Activated naive CD4-positive, alpha-beta T cell treated with anti-CD3 and anti-CD28 coated beads, Interleukin-2, amount 50 U/mL, for 72 hours (primary cell): Measurements from ENCODE around the gene PCDH11X. TPM values are rescaled to one million over a fixed set of nuclear protein-coding genes. Genes with fewer than 3 reads are reported as not detected.
"Not testable (repeated sequence)": the region's sequence is repeated elsewhere in the genome, so short reads cannot be mapped to it uniquely, and the experiment has no call there.

Experiments
- ATAC-seq, 2 donors: fragments of 150-1000 bp; cut with Tn5 transposase; 2 replicates each; pipeline ENCODE4 v1.10.0; 2021; ENCODE audit warnings: mild to moderate bottlenecking in 2 of 2, moderate library complexity in 2 of 2
- DNase-seq, 2 donors: peaks; one replicate each; pipeline ENCODE4 v3.0.0; 2021 to 2022; ENCODE audit warnings: low spot score in 2 of 2
- H3K27ac Mint-ChIP-seq, 2 donors: one replicate each; pipeline ENCODE4 v1.8.0; 2022; ENCODE audit warnings: mild to moderate bottlenecking in 2 of 2, mixed read lengths in 2 of 2
- H3K36me3 Mint-ChIP-seq, 2 donors: one replicate each; pipeline ENCODE4 v1.8.0; 2022; ENCODE audit warnings: mixed read lengths in 2 of 2
- H3K9me3 Mint-ChIP-seq, 2 donors: one replicate each; pipeline ENCODE4 v1.8.0; 2022; ENCODE audit warnings: mixed read lengths in 2 of 2
- total RNA-seq, 2 donors: library from RNA; stranded (reverse); gene quantifications; one replicate each; pipeline ENCODE4 v1.2.3, GENCODE V29; 2022

PCDH11X gene, protein sequence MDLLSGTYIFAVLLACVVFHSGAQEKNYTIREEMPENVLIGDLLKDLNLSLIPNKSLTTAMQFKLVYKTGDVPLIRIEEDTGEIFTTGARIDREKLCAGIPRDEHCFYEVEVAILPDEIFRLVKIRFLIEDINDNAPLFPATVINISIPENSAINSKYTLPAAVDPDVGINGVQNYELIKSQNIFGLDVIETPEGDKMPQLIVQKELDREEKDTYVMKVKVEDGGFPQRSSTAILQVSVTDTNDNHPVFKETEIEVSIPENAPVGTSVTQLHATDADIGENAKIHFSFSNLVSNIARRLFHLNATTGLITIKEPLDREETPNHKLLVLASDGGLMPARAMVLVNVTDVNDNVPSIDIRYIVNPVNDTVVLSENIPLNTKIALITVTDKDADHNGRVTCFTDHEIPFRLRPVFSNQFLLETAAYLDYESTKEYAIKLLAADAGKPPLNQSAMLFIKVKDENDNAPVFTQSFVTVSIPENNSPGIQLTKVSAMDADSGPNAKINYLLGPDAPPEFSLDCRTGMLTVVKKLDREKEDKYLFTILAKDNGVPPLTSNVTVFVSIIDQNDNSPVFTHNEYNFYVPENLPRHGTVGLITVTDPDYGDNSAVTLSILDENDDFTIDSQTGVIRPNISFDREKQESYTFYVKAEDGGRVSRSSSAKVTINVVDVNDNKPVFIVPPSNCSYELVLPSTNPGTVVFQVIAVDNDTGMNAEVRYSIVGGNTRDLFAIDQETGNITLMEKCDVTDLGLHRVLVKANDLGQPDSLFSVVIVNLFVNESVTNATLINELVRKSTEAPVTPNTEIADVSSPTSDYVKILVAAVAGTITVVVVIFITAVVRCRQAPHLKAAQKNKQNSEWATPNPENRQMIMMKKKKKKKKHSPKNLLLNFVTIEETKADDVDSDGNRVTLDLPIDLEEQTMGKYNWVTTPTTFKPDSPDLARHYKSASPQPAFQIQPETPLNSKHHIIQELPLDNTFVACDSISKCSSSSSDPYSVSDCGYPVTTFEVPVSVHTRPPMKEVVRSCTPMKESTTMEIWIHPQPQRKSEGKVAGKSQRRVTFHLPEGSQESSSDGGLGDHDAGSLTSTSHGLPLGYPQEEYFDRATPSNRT (N-terminal part only)
- total RNA-seq = not detected

DNA sequence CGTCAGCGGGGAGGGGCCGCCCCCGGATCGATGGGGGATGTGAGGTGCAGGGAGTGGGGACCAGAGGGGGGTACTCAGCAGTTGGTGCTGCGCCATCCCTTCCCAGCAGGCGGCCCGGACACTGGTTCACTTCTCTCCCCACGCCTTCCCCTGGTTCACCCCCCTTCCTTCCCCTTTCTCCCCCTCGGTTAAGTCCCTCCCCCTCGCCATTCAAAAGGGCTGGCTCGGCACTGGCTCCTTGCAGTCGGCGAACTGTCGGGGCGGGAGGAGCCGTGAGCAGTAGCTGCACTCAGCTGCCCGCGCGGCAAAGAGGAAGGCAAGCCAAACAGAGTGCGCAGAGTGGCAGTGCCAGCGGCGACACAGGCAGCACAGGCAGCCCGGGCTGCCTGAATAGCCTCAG is at the start of gene PCDH11X:
TSS of gene PCDH11X (plus strand) at position 241 of the 400 bp plus-strand sequence. CDS start 56,130 bp downstream, outside the sequence.
- peak in 1 of 2 donors; percentile 44 for ATAC-seq
- not testable (repeated sequence) for H3K36me3 Mint-ChIP-seq, DNase-seq, H3K27ac Mint-ChIP-seq, H3K9me3 Mint-ChIP-seq

DNA sequence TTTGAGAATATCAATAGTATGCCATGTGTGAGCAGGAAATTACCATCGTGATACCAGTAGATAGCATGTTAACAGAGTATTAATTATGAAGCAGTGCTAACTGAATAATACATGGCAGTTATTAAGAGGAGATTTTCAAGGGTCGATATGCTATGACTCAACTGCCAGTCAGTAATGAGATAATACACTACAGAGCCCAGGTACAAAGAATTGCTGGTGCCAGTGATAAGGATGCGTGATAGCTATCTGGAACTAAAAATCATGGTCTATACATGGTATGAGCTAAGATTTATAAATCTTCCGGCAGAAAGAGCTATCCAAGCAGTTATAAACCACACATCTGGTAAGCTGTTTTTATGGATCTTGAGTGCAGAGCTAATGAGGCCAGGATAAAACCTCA is 31.7 kb upstream of the PCDH11X start:
- ATAC-seq = not testable (repeated sequence)

DNA sequence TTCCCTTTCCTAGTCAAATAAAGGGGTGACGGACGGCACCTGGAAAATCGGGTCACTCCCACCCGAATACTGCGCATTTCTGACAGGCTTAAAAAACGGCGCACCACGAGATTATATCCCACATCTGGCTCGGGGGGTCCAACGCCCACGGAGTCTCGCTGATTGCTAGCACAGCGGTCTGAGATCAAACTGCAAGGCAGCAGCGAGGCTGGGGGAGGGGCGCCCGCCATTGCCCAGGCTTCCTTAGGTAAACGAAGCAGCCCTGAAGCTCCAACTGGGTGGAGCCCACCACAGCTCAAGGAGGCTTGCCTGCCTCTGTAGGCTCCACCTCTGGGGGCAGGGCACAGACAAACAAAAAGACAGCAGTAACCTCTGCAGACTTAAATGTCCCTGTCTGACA is 26.2 kb upstream of the PCDH11X start:
- not testable (repeated sequence) for H3K27ac Mint-ChIP-seq, ATAC-seq, DNase-seq, H3K36me3 Mint-ChIP-seq, H3K9me3 Mint-ChIP-seq

More for the DNA sequence above, 31.7 kb upstream of the PCDH11X start:
- H3K9me3 Mint-ChIP-seq, DNase-seq, H3K27ac Mint-ChIP-seq, H3K36me3 Mint-ChIP-seq: not testable (repeated sequence)

DNA sequence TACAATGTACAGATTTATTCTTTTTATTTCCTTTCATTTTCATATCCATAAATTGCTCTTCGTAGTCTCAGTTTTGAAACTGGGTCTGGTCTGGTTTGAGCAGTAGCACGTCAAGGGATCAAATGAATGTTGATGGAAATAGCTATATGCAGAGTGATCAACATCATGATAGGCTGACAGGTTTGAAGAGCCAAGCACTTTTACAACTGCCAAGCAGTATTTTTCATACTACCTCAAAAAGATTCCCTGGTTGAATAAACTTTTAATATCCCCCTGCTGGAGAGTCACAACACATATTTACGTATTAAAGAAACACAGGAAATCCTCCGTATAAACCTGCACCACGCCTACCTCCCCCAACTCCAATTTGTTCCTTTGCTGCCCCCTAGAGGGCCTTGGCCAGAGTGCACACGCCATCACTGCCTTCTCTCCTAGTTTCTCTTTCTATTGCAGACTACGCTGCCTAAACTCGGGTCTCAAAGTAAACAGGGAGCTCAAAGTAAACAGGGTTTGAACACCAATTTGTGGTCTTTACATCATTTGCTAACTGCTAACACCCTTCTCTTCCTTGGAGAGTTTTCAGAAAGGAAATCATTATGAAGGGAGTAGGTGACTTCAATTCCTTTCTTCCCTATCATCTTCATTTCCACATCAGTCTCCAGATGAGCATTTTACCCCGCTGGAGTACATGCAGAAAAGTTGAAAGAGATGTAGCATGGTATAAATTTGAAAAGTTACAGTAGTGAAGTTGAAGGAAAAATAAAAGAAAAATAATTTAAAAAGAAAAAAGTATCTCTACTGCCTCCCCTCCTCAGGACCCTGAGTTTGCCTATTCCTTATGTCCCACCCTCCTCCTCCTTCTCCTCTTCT is 8.3 kb upstream of the PCDH11X start:
- not testable (repeated sequence) for H3K27ac Mint-ChIP-seq

GRCh38 chrX:91773943-91774342 is 5.2 kb upstream of the PCDH11X start:
- not testable (repeated sequence) for H3K27ac Mint-ChIP-seq, DNase-seq, H3K9me3 Mint-ChIP-seq, ATAC-seq, H3K36me3 Mint-ChIP-seq

More for the DNA sequence above, 8.3 kb upstream of the PCDH11X start:
- H3K9me3 Mint-ChIP-seq, H3K36me3 Mint-ChIP-seq, DNase-seq: not testable (repeated sequence)
- peak; percentile 53 to 90 for ATAC-seq

DNA sequence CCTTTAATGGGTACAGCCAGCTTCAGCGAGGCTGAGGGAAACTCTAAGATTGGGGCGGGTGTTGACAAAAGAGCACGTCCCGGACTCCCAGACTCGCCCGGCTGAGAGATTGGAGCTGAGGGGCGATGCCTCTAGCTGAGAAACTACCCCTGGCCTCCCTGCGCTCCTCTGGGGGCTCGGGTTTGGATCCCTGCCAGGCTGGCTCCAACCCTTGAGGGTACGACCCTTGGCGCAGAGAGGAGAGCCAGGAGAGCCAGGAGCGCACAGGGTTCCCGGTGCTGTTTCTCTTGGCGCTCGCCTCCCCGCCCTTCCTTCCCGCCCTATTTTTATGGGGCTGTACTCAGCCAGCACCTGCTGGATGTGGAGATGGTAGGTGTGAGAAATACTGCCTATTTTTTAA is 833 bp downstream of the PCDH11X start:
- not testable (repeated sequence) for H3K36me3 Mint-ChIP-seq, H3K27ac Mint-ChIP-seq, DNase-seq, ATAC-seq, H3K9me3 Mint-ChIP-seq

- not testable (repeated sequence) for ATAC-seq, H3K36me3 Mint-ChIP-seq, DNase-seq, H3K27ac Mint-ChIP-seq, H3K9me3 Mint-ChIP-seq
Observed at GRCh38 chrX:91780698-91781097, 1.5 kb downstream of the PCDH11X start.

DNA sequence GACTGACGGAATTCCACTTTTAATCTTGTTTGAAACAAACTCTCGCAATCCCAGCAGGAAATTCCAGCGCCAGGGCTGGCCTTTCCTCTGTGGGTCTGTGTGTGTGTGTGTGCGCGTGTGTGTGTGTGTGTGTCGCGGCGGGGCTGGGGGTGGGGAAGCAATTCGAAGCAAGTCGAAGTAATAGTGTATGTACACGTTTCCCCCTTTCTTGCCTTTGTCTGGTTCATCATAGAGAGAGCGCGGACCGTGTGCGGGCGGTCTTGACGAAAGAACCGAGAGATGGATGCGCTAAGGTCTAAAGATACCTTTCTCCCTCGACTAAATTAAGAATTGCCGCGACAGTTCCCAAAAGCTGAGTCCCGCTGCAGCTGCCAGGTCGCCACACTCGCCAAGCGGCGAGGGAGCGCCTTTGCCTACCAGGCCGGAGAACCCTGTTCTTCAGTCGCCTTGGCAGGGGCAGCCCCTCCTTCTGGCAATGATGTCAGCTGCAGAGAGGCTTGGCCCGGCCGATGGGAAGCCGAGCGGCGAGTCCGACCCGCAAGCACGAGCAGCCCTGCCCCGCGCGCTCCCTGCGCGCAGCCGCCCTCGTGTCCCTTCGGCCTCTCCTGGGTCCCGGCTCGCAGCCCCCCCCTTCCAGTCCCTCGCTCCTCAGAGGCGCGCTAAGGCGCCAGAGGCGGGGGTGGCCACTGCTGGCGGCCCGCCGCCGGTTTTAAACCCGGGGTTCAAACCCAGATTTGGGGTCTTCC is 2.6 kb downstream of the PCDH11X start:
- DNase-seq, H3K9me3 Mint-ChIP-seq, H3K36me3 Mint-ChIP-seq, H3K27ac Mint-ChIP-seq, ATAC-seq: not testable (repeated sequence)

- H3K9me3 Mint-ChIP-seq = not testable (repeated sequence)
Observed at GRCh38 chrX:91782825-91783224, 3.6 kb downstream of the PCDH11X start.

GRCh38 chrX:91817537-91817936 is 38.4 kb downstream of the PCDH11X start:
- not testable (repeated sequence) for DNase-seq, ATAC-seq, H3K36me3 Mint-ChIP-seq, H3K27ac Mint-ChIP-seq, H3K9me3 Mint-ChIP-seq

More at GRCh38 chrX:91782825-91783224, 3.6 kb downstream of the PCDH11X start:
- not testable (repeated sequence) for ATAC-seq, H3K27ac Mint-ChIP-seq, H3K36me3 Mint-ChIP-seq, DNase-seq

DNA sequence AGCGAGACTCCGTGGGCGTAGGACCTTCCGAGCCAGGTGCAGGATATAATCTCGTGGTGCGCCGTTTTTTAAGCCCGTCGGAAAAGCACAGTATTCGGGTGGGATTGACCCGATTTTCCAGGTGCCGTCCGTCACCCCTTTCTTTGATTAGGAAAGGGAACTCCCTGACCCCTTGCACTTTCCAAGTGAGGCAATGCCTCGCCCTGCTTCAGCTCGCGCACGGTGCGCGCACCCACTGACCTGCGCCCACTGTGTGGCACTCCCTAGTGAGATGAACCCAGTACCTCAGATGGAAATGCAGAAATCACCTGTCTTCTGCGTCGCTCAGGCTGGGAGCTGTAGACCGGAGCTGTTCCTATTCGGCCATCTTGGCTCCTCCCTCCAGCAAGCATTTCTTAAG is 46.1 kb downstream of the PCDH11X start:
- H3K9me3 Mint-ChIP-seq, H3K27ac Mint-ChIP-seq, H3K36me3 Mint-ChIP-seq, DNase-seq, ATAC-seq: not testable (repeated sequence)
